CD14-positive monocyte (primary cell): Measurements from ENCODE around the gene CLDN6. TPM values are rescaled to one million over a fixed set of nuclear protein-coding genes. Genes with fewer than 3 reads are reported as not detected.

ENCODE experiments used
- DNase-seq, 3 donors: peaks; one replicate each; pipeline ENCODE4 v3.0.0-alpha.2; 2011 to 2022
- H2AFZ ChIP-seq: 2 replicates; pipeline ENCODE4 v1.6.0; 2012; ENCODE audit warnings: mild to moderate bottlenecking, low read depth, low read length, inconsistent platforms; ENCODE audit not compliant: insufficient read depth, poor library complexity, severe bottlenecking
- H3K27ac ChIP-seq, 2 donors: 1 replicate in 1 of 2; 2 replicates in 1 of 2; pipeline ENCODE4 v1.5.1; 2012 to 2013; ENCODE audit warnings: low read length in 2 of 2, control low read depth in 1 of 2, inconsistent platforms in 1 of 2, low read depth in 1 of 2, mild to moderate bottlenecking in 1 of 2
- H3K27me3 ChIP-seq, 2 donors: one replicate each; pipeline versions ENCODE4 v1.6.0 to v1.6.1; 2011 to 2013; ENCODE audit warnings: low read length in 2 of 2; ENCODE audit not compliant: control insufficient read depth in 2 of 2, insufficient read depth in 2 of 2
- H3K36me3 ChIP-seq, 2 donors: replicated peaks in 1 of 2; 1 replicate in 1 of 2; 2 replicates in 1 of 2; pipeline versions ENCODE4 v1.5.1 to v1.6.1; 2012 to 2013; ENCODE audit warnings: low read length in 2 of 2, control low read depth in 1 of 2, inconsistent platforms in 1 of 2, mild to moderate bottlenecking in 1 of 2; ENCODE audit not compliant: insufficient read depth in 2 of 2, control insufficient read depth in 1 of 2
- H3K4me1 ChIP-seq, 2 donors: 1 replicate in 1 of 2; 2 replicates in 1 of 2; pipeline versions ENCODE4 v1.5.1 to v1.6.1; 2012 to 2013; ENCODE audit warnings: low read length in 2 of 2, control low read depth in 1 of 2, inconsistent platforms in 1 of 2, mild to moderate bottlenecking in 1 of 2, moderate library complexity in 1 of 2; ENCODE audit not compliant: insufficient read depth in 2 of 2, control insufficient read depth in 1 of 2
- H3K4me2 ChIP-seq: replicated peaks from 2 replicates; pipeline ENCODE3; 2012; ENCODE audit warnings: low read length, moderate library complexity, mild to moderate bottlenecking; ENCODE audit not compliant: poor library complexity, severe bottlenecking; ENCODE audit errors: extremely low read depth
- H3K4me3 ChIP-seq, 3 experiments: fragments of 200-600 bp in 1 of 3; sonication (generic) in 1 of 3; replicated peaks in 1 of 3; 1 replicate in 2 of 3; 2 replicates in 1 of 3; pipeline ENCODE4 v1.5.1; 2011 to 2013; ENCODE audit warnings: low read length in 3 of 3, mild to moderate bottlenecking in 3 of 3, control low read depth in 2 of 3, low read depth in 2 of 3, inconsistent platforms in 1 of 3, moderate library complexity in 1 of 3
- H3K79me2 ChIP-seq: 2 replicates; pipeline ENCODE4 v1.6.0; 2012; ENCODE audit warnings: mild to moderate bottlenecking, control low read depth, inconsistent platforms, low read length, moderate library complexity; ENCODE audit not compliant: insufficient read depth
- H3K9ac ChIP-seq: 2 replicates; pipeline ENCODE4 v1.6.0; 2017; ENCODE audit warnings: low read length, mild to moderate bottlenecking; ENCODE audit not compliant: insufficient read depth, poor library complexity, severe bottlenecking
- H3K9me3 ChIP-seq, 2 donors: replicated peaks in 1 of 2; 1 replicate in 1 of 2; 2 replicates in 1 of 2; pipeline versions ENCODE4 v1.5.1 to v1.6.1; 2012 to 2013; ENCODE audit warnings: low read length in 2 of 2, control low read depth in 1 of 2; ENCODE audit not compliant: control insufficient read depth in 1 of 2, insufficient read depth in 1 of 2
- H4K20me1 ChIP-seq: 2 replicates; pipeline ENCODE4 v1.6.0; 2012; ENCODE audit warnings: mild to moderate bottlenecking, low read length, control low read depth, moderate library complexity; ENCODE audit not compliant: insufficient read depth
- H3K27ac Mint-ChIP-seq, 7 donors: one replicate each; pipeline ENCODE4 v1.8.0; 2020; ENCODE audit warnings: mild to moderate bottlenecking in 7 of 7, mixed read lengths in 7 of 7, moderate library complexity in 6 of 7, inconsistent platforms in 2 of 7
- H3K27me3 Mint-ChIP-seq, 3 donors: one replicate each; pipeline ENCODE4 v1.8.0; 2021 to 2022; ENCODE audit warnings: low read depth in 3 of 3, mild to moderate bottlenecking in 3 of 3, mixed read lengths in 3 of 3, moderate library complexity in 3 of 3, inconsistent platforms in 1 of 3
- H3K36me3 Mint-ChIP-seq, 2 donors: one replicate each; pipeline ENCODE4 v1.8.0; 2020; ENCODE audit warnings: mixed read lengths in 2 of 2, inconsistent platforms in 1 of 2, mild to moderate bottlenecking in 1 of 2
- H3K4me1 Mint-ChIP-seq: one replicate; pipeline ENCODE4 v1.8.0; 2020; ENCODE audit warnings: mild to moderate bottlenecking, mixed read lengths
- H3K4me3 Mint-ChIP-seq, 2 donors: one replicate each; pipeline ENCODE4 v1.8.0; 2020; ENCODE audit warnings: mild to moderate bottlenecking in 2 of 2, mixed read lengths in 2 of 2, moderate library complexity in 1 of 2
- H3K9me3 Mint-ChIP-seq, 7 donors: one replicate each; pipeline ENCODE4 v1.8.0; 2020 to 2022; ENCODE audit warnings: mixed read lengths in 7 of 7, mild to moderate bottlenecking in 6 of 7, moderate library complexity in 6 of 7, inconsistent platforms in 2 of 7
- CTCF ChIP-seq: fragments of 200-600 bp; IDR thresholded peaks from one replicate; pipeline ENCODE4 v1.8.0; 2022; ENCODE audit warnings: antibody characterized with exemption, mild to moderate bottlenecking
- WGBS: methylation state at CpG from one replicate; pipeline ENCODE4 v1.1.5; 2013; ENCODE audit warnings: missing lambda C conversion rate; ENCODE audit not compliant: insufficient coverage; 5-methylcytosine and 5-hydroxymethylcytosine counted together
- intact Hi-C, 2 donors: fragments of 100-400 bp; cut with micrococcal nuclease; formaldehyde crosslinking; loops; one replicate each; pipeline versions ENCODE4 v1.15.0 to v1.15.1; 2023
- polyA plus RNA-seq, 3 donors: library from polyadenylated mRNA; depleted of rRNA in 1 of 3; unstranded in 2 of 3; stranded (reverse) in 1 of 3; fragments of 300-500 nt in 2 of 3; fragments of >200 nt in 1 of 3; fragmentation: Illumina TruSeq in 2 of 3; gene quantifications; 1 replicate in 2 of 3; 2 replicates in 1 of 3; pipeline ENCODE4 v1.2.3, GENCODE V29; 2012 to 2021

Gene CLDN6
- polyA plus RNA-seq, 3 donors = not detected

- TF ChIP-seq CTCF = no peak
- Histone ChIP-seq H3K4me1 (peaks cover 41 to 47% of the 10 kb centered on the region in 2 donors), H3K9me3 (no peaks in the 10 kb centered on the region), H2AFZ (no peak overlapping the region), H3K9ac (no peak overlapping the region), H3K27me3 (peaks cover 0 to 31% of the 10 kb centered on the region in 2 donors), H3K79me2 (no peaks in the 10 kb centered on the region), H3K27ac (no peak overlapping the region), H3K4me2 (no peak overlapping the region), H3K36me3 (no peaks in the 10 kb centered on the region), H3K4me3 (no peak overlapping the region), H4K20me1 (no peaks in the 10 kb centered on the region)
- H3K27me3 Mint-ChIP-seq = peaks cover 28 to 41% (median 31%) of the 10 kb centered on the region in 3 donors
- H3K36me3 Mint-ChIP-seq = peaks cover 5 to 6% of the 10 kb centered on the region in 2 donors
- peaks cover 46% of the 10 kb centered on the region for H3K4me1 Mint-ChIP-seq
- no peak for DNase-seq
- WGBS = 97% methylated on average over 6 of the region's 8 CpGs
- intact Hi-C loops = no loop called here
- H3K4me3 Mint-ChIP-seq = no peak overlapping the region
- H3K9me3 Mint-ChIP-seq = peaks cover 0 to 2% (median 0%) of the 10 kb centered on the region in 7 donors
- no peak overlapping the region for H3K27ac Mint-ChIP-seq
Observed at GRCh38 chr16:3010510-3010909, 7.5 kb downstream of the CLDN6 start.

GRCh38 chr16:3009568-3010390 lies 8.2 kb downstream of the CLDN6 start:
- Histone ChIP-seq H3K4me2 (no peak overlapping the region), H4K20me1 (no peaks in the 10 kb centered on the region), H3K27ac (no peak overlapping the region), H3K9ac (no peak overlapping the region), H3K9me3 (no peaks in the 10 kb centered on the region), H3K4me3 (no peak overlapping the region), H3K4me1 (peaks cover 48 to 54% of the 10 kb centered on the region in 2 donors), H3K79me2 (no peaks in the 10 kb centered on the region), H3K27me3 (peaks cover 0 to 30% of the 10 kb centered on the region in 2 donors), H2AFZ (no peak overlapping the region), H3K36me3 (no peaks in the 10 kb centered on the region)
- H3K4me3 Mint-ChIP-seq = no peak overlapping the region
- 96% methylated on average over 16 of the region's 21 CpGs for WGBS
- H3K36me3 Mint-ChIP-seq = peaks cover 5 to 6% of the 10 kb centered on the region in 2 donors
- peaks cover 51% of the 10 kb centered on the region for H3K4me1 Mint-ChIP-seq
- H3K27me3 Mint-ChIP-seq = peaks cover 28 to 46% (median 30%) of the 10 kb centered on the region in 3 donors
- intact Hi-C loops = no loop called here
- H3K27ac Mint-ChIP-seq = no peak overlapping the region
- H3K9me3 Mint-ChIP-seq = peaks cover 0 to 4% (median 0%) of the 10 kb centered on the region in 7 donors
- DNase-seq = no peak
- TF ChIP-seq CTCF = no peak
